Activated CD4-positive, alpha-beta memory T cell treated with anti-CD3 and anti-CD28 coated beads for 36 hours (primary cell): ENCODE data around the gene ZDHHC14. TPM values are rescaled to one million over a fixed set of nuclear protein-coding genes. Genes with fewer than 3 reads are reported as not detected.

Source experiments
- CTCF ChIA-PET: fragments of 350-600 bp; sonication (Branson Sonifier 250); formaldehyde crosslinking; loops from one replicate; lab custom pipeline; 2021; ENCODE audit warnings: antibody characterized with exemption, inconsistent platforms; lab: Charles Lee
- POLR2A ChIA-PET: fragments of 350-600 bp; sonication (Branson Sonifier 250); formaldehyde crosslinking; loops from one replicate; lab custom pipeline; 2021; ENCODE audit warnings: antibody characterized with exemption; lab: Charles Lee
- DNase-seq: peaks from one replicate; pipeline ENCODE4 v3.0.0-alpha.2; 2020
- H3K27ac Mint-ChIP-seq: one replicate; pipeline ENCODE4 v1.8.0; 2021; ENCODE audit warnings: mixed read lengths
- H3K27me3 Mint-ChIP-seq: one replicate; pipeline ENCODE4 v1.8.0; 2021; ENCODE audit warnings: mixed read lengths
- H3K36me3 Mint-ChIP-seq: one replicate; pipeline ENCODE4 v1.8.0; 2021; ENCODE audit warnings: mixed read lengths
- H3K4me1 Mint-ChIP-seq: one replicate; pipeline ENCODE4 v1.8.0; 2021; ENCODE audit warnings: low read depth, mixed read lengths
- H3K4me3 Mint-ChIP-seq: one replicate; pipeline ENCODE4 v1.8.0; 2021; ENCODE audit warnings: mild to moderate bottlenecking, mixed read lengths
- H3K9me3 Mint-ChIP-seq: one replicate; pipeline ENCODE4 v1.8.0; 2021; ENCODE audit warnings: mixed read lengths
- intact Hi-C: fragments of 100-400 bp; cut with micrococcal nuclease; formaldehyde crosslinking; loops from one replicate; pipeline ENCODE4 v1.15.1; 2023
- total RNA-seq, 2 experiments: library from RNA; stranded (reverse); gene quantifications; one replicate each; pipeline ENCODE4 v1.2.3, GENCODE V29; 2021

ZDHHC14 gene
- total RNA-seq, 2 experiments from 2014 or later, result 1.4 to 2.0 TPM

GRCh38 chr6:157603314-157603940 lies 222.4 kb downstream of the ZDHHC14 start:
- no peak overlapping the region for H3K4me3 Mint-ChIP-seq
- ChIA-PET CTCF (interaction anchor here (1.1 kb wide), 1 partner anchor 10 kb away, joined by 4 read pairs; no protein-coding TSS in a partner anchor), POLR2A (no interaction called here)
- intact Hi-C loops, result no loop called here
- DNase-seq, result no peak
- H3K4me1 Mint-ChIP-seq, result no peaks in the 10 kb centered on the region
- H3K36me3 Mint-ChIP-seq, result no peaks in the 10 kb centered on the region
- H3K9me3 Mint-ChIP-seq, result no peaks in the 10 kb centered on the region
- no peak overlapping the region for H3K27ac Mint-ChIP-seq
- H3K27me3 Mint-ChIP-seq, result no peaks in the 10 kb centered on the region

- no peaks in the 10 kb centered on the region for H3K4me1 Mint-ChIP-seq
- no peaks in the 10 kb centered on the region for H3K27me3 Mint-ChIP-seq
- POLR2A ChIA-PET, result no interaction called here
- no peak for DNase-seq
- intact Hi-C loops, result no loop called here
- no peak overlapping the region for H3K4me3 Mint-ChIP-seq
- H3K9me3 Mint-ChIP-seq, result no peaks in the 10 kb centered on the region
- H3K36me3 Mint-ChIP-seq, result no peaks in the 10 kb centered on the region
- no peak overlapping the region for H3K27ac Mint-ChIP-seq
- CTCF ChIA-PET, result interaction anchor here (1.1 kb wide), 1 partner anchor 9 kb away, joined by 4 read pairs; no protein-coding TSS in a partner anchor
Measured at GRCh38 chr6:157603971-157604370, 223.0 kb downstream of the ZDHHC14 start.

GRCh38 chr6:157604816-157605215 lies 223.8 kb downstream of the ZDHHC14 start:
- intact Hi-C loops, result no loop called here
- no peaks in the 10 kb centered on the region for H3K27me3 Mint-ChIP-seq
- no peak overlapping the region for H3K4me3 Mint-ChIP-seq
- CTCF ChIA-PET, result no interaction called here
- no peak for DNase-seq
- H3K4me1 Mint-ChIP-seq, result no peaks in the 10 kb centered on the region
- H3K9me3 Mint-ChIP-seq, result no peaks in the 10 kb centered on the region
- POLR2A ChIA-PET, result no interaction called here
- no peaks in the 10 kb centered on the region for H3K36me3 Mint-ChIP-seq
- H3K27ac Mint-ChIP-seq, result no peak overlapping the region

GRCh38 chr6:157605484-157605883 lies 224.5 kb downstream of the ZDHHC14 start:
- CTCF ChIA-PET, result interaction anchor here (1.2 kb wide), 1 partner anchor 288 kb away, joined by 4 read pairs; no protein-coding TSS in a partner anchor
- intact Hi-C loops, result no loop called here

GRCh38 chr6:157606516-157606915 lies 225.5 kb downstream of the ZDHHC14 start:
- intact Hi-C loops, result no loop called here
- POLR2A ChIA-PET, result no interaction called here
- Mint-ChIP-seq H3K27me3 (no peaks in the 10 kb centered on the region), H3K4me1 (no peaks in the 10 kb centered on the region), H3K27ac (no peak overlapping the region), H3K36me3 (no peaks in the 10 kb centered on the region), H3K9me3 (no peaks in the 10 kb centered on the region), H3K4me3 (no peak overlapping the region)
- no peak for DNase-seq
- CTCF ChIA-PET, result no interaction called here

More at GRCh38 chr6:157605484-157605883, 224.5 kb downstream of the ZDHHC14 start:
- no peak overlapping the region for H3K27ac Mint-ChIP-seq
- no peaks in the 10 kb centered on the region for H3K4me1 Mint-ChIP-seq
- POLR2A ChIA-PET, result no interaction called here
- no peaks in the 10 kb centered on the region for H3K27me3 Mint-ChIP-seq
- no peak overlapping the region for H3K4me3 Mint-ChIP-seq
- H3K36me3 Mint-ChIP-seq, result no peaks in the 10 kb centered on the region
- no peak for DNase-seq
- no peaks in the 10 kb centered on the region for H3K9me3 Mint-ChIP-seq

- Mint-ChIP-seq H3K4me3 (no peak overlapping the region), H3K27me3 (no peaks in the 10 kb centered on the region), H3K27ac (no peak overlapping the region), H3K9me3 (no peaks in the 10 kb centered on the region), H3K36me3 (no peaks in the 10 kb centered on the region), H3K4me1 (no peaks in the 10 kb centered on the region)
- DNase-seq, result no peak
- CTCF ChIA-PET, result no interaction called here
- intact Hi-C loops, result no loop called here
- POLR2A ChIA-PET, result no interaction called here
Measured at GRCh38 chr6:157607317-157608109, 226.5 kb downstream of the ZDHHC14 start.

GRCh38 chr6:157608221-157609075 lies 227.5 kb downstream of the ZDHHC14 start:
- H3K9me3 Mint-ChIP-seq, result no peaks in the 10 kb centered on the region
- CTCF ChIA-PET, result no interaction called here
- no peak overlapping the region for H3K27ac Mint-ChIP-seq
- POLR2A ChIA-PET, result no interaction called here
- H3K36me3 Mint-ChIP-seq, result no peaks in the 10 kb centered on the region
- no peaks in the 10 kb centered on the region for H3K27me3 Mint-ChIP-seq
- intact Hi-C loops, result no loop called here
- H3K4me1 Mint-ChIP-seq, result no peaks in the 10 kb centered on the region
- H3K4me3 Mint-ChIP-seq, result no peak overlapping the region
- no peak for DNase-seq

- H3K27me3 Mint-ChIP-seq, result no peaks in the 10 kb centered on the region
- no peak for DNase-seq
- H3K27ac Mint-ChIP-seq, result no peak overlapping the region
- no peaks in the 10 kb centered on the region for H3K9me3 Mint-ChIP-seq
- POLR2A ChIA-PET, result no interaction called here
- H3K4me3 Mint-ChIP-seq, result no peak overlapping the region
- intact Hi-C loops, result no loop called here
- no peaks in the 10 kb centered on the region for H3K36me3 Mint-ChIP-seq
- CTCF ChIA-PET, result no interaction called here
- H3K4me1 Mint-ChIP-seq, result no peaks in the 10 kb centered on the region
Measured at GRCh38 chr6:157609117-157609516, 228.1 kb downstream of the ZDHHC14 start.

GRCh38 chr6:157609556-157609955 lies 228.6 kb downstream of the ZDHHC14 start:
- POLR2A ChIA-PET, result no interaction called here
- Mint-ChIP-seq H3K9me3 (no peaks in the 10 kb centered on the region), H3K36me3 (no peaks in the 10 kb centered on the region), H3K4me3 (no peak overlapping the region), H3K27ac (no peak overlapping the region), H3K4me1 (no peaks in the 10 kb centered on the region), H3K27me3 (no peaks in the 10 kb centered on the region)
- CTCF ChIA-PET, result no interaction called here
- DNase-seq, result no peak
- intact Hi-C loops, result no loop called here

- no peak overlapping the region for H3K4me3 Mint-ChIP-seq
- no peaks in the 10 kb centered on the region for H3K9me3 Mint-ChIP-seq
- H3K27ac Mint-ChIP-seq, result no peak overlapping the region
- H3K27me3 Mint-ChIP-seq, result no peaks in the 10 kb centered on the region
- H3K4me1 Mint-ChIP-seq, result no peaks in the 10 kb centered on the region
- H3K36me3 Mint-ChIP-seq, result no peaks in the 10 kb centered on the region
- DNase-seq, result no peak
- CTCF ChIA-PET, result no interaction called here
- intact Hi-C loops, result no loop called here
- POLR2A ChIA-PET, result no interaction called here
Measured at GRCh38 chr6:157610451-157610999, 229.5 kb downstream of the ZDHHC14 start.

- intact Hi-C loops, result no loop called here
- Mint-ChIP-seq H3K4me1 (no peaks in the 10 kb centered on the region), H3K4me3 (no peak overlapping the region), H3K36me3 (no peaks in the 10 kb centered on the region), H3K27me3 (no peaks in the 10 kb centered on the region), H3K9me3 (no peaks in the 10 kb centered on the region), H3K27ac (no peak overlapping the region)
- no peak for DNase-seq
- CTCF ChIA-PET, result no interaction called here
- POLR2A ChIA-PET, result no interaction called here
Measured at GRCh38 chr6:157611406-157611805, 230.4 kb downstream of the ZDHHC14 start.
